Stimulated activated CD8-positive, alpha-beta memory T cell treated with anti-CD3 and anti-CD28 coated beads, Interleukin-4, amount 100 ng/mL, for 4 hours (primary cell): Measurements from ENCODE around the gene CNKSR3.
"Not testable (repeated sequence)": the region's sequence is repeated elsewhere in the genome, so short reads cannot be mapped to it uniquely, and the experiment has no call there.

Source experiments
- DNase-seq, 2 donors: peaks; one replicate each; pipeline ENCODE4 v3.0.0-alpha.2; 2020; ENCODE audit warnings: low read depth in 2 of 2, low spot score in 1 of 2

CNKSR3 gene

DNA sequence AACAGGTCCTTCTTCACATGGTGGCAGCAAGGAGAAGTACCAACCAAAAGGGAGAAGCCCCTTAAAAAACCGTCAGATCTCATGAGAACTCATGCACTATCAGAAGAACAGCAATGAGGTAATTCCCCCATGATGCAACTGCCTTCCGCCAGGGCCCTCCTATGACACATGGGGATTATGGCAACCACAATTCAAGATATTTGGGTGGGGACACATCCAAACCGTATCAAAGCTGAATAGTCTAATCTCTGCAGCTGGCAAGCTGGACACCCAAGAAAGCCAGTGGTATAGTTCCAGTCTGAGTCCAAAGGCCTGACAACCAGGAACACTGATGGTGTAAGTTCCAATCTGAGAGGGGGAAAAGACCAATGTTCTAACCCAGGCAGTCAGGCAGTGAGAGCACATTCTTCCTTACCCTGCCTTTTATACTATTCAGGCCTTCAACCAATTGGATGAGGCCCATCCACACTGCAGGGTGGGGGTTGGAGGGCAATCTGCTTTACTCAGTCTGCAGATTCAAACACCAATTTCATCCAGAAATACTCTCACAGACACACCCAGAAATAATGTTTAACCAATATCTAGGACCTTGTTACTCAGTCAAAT, 17.9 kb upstream of the CNKSR3 start:
- no peak for DNase-seq

DNA sequence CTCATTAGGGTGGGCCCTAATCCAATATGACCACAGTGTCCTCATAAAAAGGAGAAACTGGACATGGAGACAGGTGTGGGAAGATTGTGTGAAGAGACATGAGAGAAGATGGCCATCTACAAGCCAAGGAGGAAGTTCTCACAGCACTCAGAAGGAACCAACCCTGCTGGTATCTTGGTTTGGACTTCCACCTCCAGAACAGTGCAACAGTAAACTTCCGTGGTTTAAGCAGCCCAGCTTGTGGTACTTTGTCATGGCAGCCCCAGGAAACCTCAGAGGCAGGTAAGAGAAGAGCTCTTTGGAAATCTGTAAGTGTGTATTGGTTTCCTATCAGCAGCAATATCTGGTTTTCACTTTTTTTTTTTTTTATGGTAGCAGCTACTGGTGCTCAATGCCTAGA, 16.5 kb upstream of the CNKSR3 start:
- DNase-seq: no peak

DNA sequence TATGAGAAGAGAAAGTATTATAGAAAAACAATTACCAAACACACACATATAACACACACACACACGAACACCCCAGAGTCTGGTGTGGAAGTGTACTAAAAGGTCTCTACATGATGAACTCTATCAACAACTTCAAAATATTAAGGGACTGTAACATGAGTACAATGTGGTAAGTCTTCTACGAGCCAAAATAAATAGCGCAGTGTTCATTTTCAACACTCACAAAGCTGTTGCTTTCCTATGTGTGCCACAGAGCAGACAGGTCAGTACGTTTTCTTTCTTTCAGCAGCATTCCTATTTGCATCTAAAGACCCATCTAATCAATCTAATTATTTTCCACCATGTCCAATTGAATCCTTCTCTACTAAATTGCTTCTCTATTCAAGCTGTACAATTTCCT, 12.1 kb upstream of the CNKSR3 start:
- DNase-seq: no peak

DNA sequence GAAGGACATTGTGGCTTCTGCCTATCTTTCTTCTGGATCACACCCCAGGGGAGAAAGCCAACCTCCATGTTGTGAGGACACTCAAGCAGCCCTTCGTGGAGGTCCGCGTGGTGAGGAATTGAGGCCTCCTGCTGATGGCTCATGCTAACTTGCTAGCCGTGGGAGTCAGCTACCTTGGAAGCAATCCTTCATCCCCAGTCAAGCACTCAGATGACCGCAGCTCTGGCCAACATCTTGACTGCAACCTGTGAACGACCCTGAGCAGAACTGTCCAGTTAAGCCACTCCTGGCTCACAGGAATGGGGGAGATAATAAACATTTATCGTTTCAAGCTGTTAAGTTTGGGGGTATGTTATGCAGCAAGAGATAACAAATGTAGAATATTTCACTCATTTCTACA, 10.9 kb upstream of the CNKSR3 start:
- no peak for DNase-seq

DNA sequence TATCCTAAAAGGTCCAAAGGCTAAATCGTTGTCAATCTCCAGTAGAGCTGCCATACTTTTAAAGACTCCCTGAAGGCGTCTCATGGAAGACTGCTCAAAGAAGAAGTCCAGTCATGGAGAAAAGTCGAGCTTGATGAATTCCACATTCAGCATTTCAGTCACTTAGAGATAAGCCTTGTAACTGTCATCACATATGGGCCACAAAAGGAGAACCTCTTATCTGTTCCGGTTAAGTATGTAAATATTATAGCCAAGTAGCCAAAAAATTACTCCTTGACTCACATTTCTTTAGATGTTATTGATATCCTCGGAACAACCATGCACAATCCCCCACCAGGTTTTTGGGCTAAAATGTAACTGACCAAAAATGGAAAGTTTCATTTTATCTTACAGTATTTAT, 9.8 kb upstream of the CNKSR3 start:
- no peak for DNase-seq

DNA sequence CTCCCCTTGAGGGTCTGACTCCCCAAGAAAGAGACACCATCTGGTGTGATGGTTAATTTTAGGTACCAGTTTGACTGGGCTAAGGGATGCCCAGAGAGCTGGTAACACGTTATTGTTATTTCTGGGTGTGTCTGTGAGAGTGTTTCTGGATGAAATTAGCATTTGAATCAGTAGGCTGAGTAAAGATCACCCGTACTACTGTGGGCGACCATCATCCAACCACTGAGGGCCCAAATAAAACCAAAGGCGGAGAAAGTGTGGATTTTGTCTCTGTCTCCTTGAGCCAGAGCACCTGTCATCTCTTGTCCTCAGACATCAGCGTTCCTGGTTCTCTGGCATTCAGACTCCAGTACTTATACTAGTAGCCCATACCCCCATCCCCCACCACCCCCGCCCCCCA, 7.9 kb upstream of the CNKSR3 start:
- no peak for DNase-seq

DNA sequence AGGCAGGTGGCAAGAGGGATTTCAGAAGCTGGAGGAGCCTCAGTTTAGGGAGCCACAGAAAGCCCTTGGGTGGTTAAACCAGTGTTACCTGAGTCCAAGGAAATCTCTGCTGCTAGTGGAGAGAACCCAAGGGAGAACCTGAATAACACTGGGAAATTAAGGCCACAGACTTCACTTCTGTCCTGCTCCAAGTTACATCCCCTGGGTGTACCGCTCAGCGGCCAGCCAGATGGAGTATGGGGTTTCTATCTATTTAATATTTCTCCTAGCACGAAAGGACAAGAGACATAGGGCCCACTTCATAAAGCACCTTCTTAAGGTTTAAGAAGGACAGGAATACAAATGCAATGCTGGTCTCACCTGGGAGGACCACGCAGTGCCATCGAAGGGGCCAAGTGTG, 5.8 kb upstream of the CNKSR3 start:
- no peak for DNase-seq

DNA sequence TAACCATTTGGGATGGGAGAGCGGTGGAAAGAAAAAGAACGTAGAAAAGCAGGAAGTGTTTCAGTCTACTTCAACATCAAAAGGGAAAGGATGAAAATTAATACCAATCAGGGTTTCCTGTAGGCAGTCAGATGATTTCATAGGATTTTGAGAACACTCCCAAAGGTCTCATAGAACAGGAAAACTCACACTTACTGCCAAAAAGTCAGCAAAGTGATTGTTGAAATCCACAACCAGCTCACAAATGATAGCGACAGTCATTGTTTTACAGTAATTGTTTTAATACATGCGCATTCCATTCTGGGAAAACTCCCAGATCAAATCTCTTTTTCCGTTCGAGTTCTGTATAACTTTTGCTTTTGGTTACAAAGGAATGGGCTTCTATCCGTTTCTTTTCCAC, 5.3 kb upstream of the CNKSR3 start:
- no peak for DNase-seq

DNA sequence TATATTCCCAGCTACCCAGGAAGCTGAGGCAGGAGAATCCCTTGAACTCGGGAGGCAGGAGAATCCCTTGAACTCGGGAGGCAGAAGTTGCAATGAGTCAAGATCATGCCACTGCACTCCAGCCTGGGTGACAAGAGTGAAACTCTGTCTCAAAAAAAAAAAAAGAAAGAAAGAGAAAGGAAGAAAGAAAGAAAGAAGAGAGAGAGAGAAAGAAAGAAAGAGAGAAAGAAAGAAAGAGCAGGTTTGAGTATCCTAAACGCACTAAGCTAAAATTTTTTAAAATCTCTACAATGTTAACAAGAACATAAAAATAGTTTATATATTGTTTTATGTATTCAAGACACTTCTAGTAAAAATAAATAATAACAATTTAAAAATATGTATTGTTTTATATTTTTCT, 4.6 kb upstream of the CNKSR3 start:
- not testable (repeated sequence) for DNase-seq

DNA sequence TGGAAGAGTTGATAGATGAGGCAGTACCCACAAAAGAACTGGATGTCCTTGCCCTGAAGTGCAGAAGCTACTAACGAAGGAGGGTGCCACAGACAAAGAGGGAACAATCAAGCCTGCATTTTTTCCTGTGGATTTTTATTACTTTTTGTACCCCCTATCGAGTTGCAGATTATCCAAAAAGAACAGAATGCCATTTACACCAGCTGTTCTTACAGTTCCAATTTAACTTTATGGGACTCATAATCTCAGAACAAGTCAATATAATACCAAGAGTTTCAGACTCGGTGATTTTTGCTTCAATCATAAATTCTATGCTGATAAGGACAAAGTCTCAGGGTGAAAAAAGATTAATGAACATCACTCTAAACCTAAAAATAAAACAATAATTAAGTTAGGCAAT, 4.0 kb upstream of the CNKSR3 start:
- no peak for DNase-seq

DNA sequence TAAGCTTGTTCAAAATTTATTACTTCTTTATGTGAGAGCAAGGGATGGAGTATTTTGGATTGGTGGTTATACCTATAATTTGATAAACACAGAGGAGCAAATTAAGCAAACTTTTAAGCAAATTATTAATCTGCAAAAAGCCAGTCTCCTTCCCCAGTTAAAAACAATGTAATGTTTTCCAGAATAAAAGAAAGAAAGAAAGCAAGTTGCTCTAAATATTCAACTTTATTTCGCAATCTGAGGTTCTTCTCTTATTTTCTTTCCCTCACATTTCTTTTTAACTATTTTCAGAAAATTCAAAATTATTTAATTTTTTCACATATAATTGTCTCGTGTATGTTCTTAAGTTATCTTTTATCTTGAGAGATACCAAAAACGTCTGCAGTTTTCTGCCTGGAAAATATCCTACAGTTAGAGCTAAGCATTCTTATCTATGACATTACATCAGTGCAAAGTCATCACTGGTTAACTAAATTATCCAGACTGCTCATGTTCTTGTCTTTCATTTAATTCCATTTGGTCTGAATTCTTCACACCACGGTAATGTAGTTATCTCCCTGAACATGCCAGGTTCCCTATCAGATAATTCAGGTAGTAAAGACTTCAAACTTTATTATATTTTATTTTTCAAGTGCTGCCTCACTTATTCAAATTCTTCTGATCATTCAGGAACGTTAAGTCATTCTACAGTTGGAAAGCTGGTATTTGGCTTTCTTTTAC, 3.3 kb upstream of the CNKSR3 start:
- DNase-seq: no peak

DNA sequence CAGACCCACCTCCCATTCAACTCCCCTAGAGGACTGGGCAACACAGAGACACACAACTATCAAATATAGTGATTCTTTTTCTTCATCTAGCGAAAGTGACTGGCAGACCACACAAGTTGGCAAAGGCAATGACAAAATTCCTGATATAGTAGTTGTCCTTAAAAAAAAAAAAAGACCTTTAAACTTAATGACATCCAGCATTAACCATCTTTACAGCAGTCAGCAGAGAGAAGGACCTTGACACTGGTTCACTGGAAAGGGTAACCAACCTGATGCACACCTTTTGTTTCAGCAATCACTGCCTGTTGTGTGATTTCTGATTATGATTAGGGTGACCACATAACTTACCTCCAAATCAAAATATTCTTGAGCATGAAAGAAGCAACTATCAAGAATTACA, 1.7 kb upstream of the CNKSR3 start:
- no peak for DNase-seq

DNA sequence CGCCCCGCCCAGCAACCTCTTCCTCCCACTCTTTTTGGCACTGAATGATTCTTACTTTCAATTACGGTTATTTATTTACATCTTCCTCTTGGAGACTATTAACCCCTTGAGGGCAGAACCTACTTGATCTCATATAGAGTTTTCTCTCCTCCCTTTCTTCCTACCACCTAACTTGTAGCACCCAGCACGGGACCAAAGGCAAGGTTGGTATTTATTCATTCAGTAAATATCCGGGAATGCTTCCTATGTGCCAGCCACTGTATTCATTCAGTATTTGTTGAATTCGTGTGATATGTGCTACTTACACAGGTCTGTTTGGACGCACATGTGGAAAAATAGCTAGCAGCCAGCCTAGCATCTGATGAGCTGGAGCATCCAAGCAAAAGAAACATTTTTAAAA, 1.3 kb upstream of the CNKSR3 start:
- DNase-seq: no peak

DNA sequence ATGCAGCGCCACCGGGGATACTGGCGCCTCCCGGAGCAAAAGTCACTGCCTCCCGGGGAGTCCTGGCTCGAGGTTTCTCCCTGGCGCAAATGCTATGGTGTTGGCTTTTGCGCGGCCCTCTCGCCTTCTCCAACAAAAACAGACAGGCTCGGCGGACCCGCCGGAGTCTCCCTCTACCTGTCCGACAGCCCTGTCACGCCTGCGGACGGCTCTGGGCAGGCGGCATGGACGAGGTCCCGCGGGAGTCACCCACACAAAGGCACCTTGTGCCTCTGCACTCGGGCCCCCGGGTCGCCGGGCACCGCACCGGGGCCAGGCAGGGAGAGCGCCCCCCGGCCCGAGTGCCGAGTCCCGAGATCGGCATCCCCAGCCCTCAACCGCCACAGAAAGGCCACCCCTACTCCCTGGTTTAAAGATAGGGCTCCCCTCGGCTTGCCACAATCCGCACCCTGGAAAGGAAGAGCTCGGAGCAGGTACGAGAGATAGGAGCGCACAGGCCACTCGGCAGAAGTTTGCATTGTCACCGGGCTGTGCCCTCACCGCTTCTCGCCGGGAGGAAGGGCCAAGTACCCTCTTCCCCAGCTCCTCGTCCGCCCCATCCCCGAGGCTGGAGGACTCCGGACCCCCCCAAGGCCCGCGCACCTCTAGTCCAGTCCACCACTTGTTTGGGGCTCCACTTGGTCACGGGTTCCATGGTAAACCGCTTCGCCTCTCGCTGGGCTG, 903 bp downstream of the CNKSR3 start:
- no peak for DNase-seq

DNA sequence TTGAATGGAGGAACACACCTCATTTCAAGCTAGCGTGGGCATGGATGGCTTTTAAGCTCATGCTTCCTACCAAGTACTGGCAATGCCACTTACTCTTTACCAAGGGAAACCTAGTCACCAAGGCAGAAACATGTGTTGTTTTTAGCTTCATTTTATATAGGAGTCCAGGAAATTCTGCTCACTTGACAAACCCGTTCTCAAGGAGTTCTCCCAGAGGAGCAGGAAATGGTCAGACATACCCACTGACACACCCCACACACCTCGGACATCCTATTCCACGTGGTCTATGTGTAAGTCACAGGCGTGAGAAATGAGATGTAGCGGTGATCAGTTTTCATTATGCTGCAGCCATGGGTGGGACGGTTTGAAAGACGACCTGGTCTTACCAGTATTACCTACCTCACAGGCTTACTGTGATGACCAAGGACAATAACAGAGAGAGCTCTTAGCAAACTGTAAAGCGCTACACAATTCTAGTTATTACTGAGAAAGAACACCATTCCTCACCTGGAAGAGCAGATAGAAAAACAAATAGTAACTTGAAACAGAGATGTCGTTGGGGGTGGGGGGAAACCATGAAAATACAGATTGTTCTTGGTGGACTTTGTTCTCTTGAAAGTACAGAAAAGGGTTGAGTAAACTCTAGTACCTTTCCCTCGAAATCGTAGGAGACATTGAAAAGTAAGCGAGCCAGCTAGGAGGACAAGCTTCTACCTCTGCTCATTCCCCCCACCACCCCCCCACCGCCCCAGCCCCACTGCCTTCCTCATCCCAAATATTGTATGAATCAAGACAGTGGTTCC, 1.7 kb downstream of the CNKSR3 start:
- no peak for DNase-seq

DNA sequence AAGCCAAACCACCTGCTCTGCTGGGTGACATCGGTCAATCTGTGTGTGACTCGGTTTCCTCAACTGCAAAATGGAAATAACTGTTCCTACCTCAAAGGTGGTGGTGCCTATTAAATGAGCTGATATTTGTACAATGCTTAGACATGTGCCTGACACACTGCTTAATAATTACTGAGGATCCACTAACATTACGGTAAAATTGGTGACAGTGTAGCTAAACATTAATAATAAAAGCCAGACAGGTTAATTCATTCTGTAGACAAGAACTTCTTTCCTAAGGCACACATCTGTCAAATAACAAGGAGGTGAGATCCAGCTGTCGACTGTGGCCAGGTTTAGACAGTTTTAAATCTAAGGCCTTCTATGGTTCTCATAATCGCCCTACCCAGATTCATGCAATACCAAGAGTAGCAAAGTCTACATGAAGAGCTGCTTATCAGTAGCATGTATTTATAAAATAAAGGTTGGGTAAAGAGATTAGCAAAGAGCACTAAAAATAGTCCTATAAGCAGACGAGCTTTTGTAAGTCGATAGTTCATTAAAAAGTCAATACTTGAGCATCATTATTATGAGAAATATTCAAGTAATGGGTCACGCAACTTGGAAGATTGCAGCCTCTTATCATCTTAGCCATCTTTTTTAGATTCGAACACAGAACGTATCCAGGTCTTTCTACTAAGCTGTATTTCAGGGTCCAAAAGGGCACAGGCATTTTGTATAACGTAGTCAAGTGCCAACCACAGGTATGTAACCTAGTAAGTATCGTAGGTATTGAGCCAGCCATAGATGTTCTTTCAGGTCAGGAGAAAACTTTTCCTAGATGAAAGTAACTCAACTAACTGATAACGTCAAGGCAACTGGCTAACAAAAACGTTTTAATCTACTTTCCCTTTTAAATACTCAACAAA, 3.2 kb downstream of the CNKSR3 start:
- no peak for DNase-seq

DNA sequence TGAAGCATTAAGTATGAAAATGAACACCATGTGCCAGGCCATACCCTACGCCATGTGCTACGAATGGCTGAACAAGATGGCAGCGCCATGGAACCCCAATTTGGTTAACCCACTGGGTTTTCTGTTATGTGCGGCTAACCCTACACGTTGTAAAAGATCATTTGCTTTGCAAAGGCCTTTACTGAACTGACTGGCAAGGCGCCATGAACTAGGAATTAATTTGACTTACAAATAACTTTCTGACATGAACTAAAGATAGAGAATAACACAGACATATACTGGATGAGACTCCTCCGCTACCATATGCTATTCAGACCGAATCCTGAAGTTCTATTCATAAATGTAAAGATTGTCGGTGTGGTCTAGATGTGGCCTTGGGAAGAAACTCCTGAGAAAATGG, 3.9 kb downstream of the CNKSR3 start:
- no peak for DNase-seq

DNA sequence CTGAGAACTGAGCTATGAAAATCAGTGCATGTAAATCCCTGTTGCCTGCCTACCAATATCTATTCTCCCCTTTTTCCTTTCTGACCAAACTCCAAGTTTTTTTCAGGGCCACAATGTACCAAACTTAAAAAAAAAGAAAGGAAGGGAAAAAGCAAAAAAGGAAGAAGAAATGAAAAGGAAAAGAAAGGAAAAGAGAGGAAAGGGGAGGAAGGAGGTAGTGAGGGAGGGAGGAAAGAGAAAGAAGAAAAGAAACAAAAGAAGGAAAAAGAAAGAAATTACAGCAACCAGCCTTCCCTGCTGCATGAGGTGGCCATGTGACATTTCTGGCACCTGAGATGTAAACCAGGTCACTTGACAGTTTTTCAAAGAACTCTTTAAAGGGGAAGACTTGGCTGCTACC, 4.4 kb downstream of the CNKSR3 start:
- DNase-seq: no peak

DNA sequence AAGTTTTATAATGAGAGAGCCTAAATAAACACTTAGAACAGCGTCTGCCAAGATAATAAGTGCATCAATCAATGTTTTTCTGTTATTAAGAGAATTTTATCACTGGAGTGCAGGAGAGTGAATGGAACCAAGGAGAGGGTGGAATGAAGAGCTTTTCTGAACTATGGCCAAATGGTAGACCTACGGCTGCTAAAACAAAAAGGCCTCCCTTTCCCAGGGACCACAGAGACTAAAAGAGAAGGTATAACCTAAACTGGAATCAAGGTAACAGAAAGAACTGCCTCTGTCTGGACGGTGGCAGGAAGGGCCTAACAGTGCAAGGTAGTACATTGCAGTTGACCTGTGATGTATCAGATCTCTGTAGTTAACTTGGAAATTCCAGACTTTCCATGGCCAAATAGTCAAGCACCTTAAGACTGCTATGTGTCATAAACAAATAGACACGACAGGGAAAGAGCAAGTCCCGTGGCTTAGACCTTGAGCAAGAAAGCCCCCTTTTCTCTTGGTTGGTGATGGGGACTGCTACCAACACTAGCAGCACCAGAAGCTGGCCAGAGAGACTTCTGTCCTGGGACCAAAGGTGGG, 5.5 kb downstream of the CNKSR3 start:
- DNase-seq: no peak

DNA sequence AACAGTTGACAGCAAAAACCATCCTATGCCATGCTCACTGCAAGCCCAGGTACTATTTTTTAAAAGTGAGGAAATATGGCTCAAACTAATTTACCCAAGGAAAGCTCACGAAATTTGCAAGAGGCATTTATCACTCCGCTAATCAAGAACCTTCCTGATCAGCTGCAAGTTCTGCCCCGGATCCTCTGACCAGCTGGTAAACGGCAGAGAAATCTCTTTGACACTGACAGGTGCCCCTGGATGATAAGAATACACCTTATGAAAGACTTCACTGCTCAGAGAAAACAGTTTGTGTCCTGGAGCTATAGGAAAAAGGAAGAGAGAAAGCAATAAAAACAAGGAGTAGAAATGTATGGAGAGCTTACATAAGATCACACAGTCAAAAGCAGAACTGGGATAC, 6.4 kb downstream of the CNKSR3 start:
- no peak for DNase-seq
